Suprapubic skin (tissue), 4 donors: ENCODE measurements around the gene CCDC87. TPM values are rescaled to one million over a fixed set of nuclear protein-coding genes. Genes with fewer than 3 reads are reported as not detected.

ENCODE experiments used
- DNase-seq, 2 donors: peaks; one replicate each; pipeline ENCODE4 v3.0.0-alpha.2; 2019; ENCODE audit warnings: low spot score in 2 of 2
- H3K27ac ChIP-seq: fragments of 200-600 bp; sonication (generic); one replicate; pipeline ENCODE4 v1.5.1; 2019
- H3K27me3 ChIP-seq: fragments of 200-600 bp; sonication (generic); one replicate; pipeline ENCODE4 v1.5.1; 2019
- H3K36me3 ChIP-seq: fragments of 200-600 bp; sonication (generic); one replicate; pipeline ENCODE4 v1.5.1; 2019
- H3K4me1 ChIP-seq: fragments of 200-600 bp; sonication (generic); one replicate; pipeline ENCODE4 v1.5.1; 2019
- H3K4me3 ChIP-seq: fragments of 200-600 bp; sonication (generic); one replicate; pipeline ENCODE4 v1.5.1; 2019; ENCODE audit warnings: mild to moderate bottlenecking
- H3K9me3 ChIP-seq: fragments of 200-600 bp; sonication (generic); one replicate; pipeline ENCODE4 v1.5.1; 2019
- EP300 ChIP-seq: sonication (generic); formaldehyde crosslinking; IDR thresholded peaks from one replicate; pipeline ENCODE4 v1.6.1; 2017; ENCODE audit warnings: antibody characterized with exemption
- POLR2A ChIP-seq, 2 donors: fragments of 450-650 bp; IDR thresholded peaks; one replicate each; pipeline ENCODE4 v1.6.1; 2017; ENCODE audit warnings: antibody characterized with exemption in 2 of 2, mild to moderate bottlenecking in 2 of 2, moderate library complexity in 2 of 2
- POLR2AphosphoS5 ChIP-seq, 3 donors: sonication (generic); formaldehyde crosslinking; IDR thresholded peaks; one replicate each; pipeline ENCODE4 v1.6.1; 2017; ENCODE audit warnings: antibody characterized with exemption in 3 of 3
- WGBS: methylation state at CpG from one replicate; pipeline ENCODE4 v1.1.5; 2018; 5-methylcytosine and 5-hydroxymethylcytosine counted together
- total RNA-seq, 4 donors: library from RNA; depleted of rRNA; stranded (reverse); fragments of >200 nt; gene quantifications; one replicate each; pipeline ENCODE4 v1.1.0, GENCODE V29; 2016
- TF ChIP-seq, protein P1 (sequence below), 2 donors: fragments of 200-600 bp in 1 of 2; fragments of 450-650 bp in 1 of 2; sonication (generic) in 1 of 2; IDR thresholded peaks; one replicate each; pipeline ENCODE4 v1.5.1; 2016 to 2019; ENCODE audit warnings: antibody characterized with exemption in 2 of 2, mild to moderate bottlenecking in 1 of 2, moderate library complexity in 1 of 2

Gene CCDC87
- total RNA-seq, 4 donors from 2014 or later = 0.30 to 0.55 TPM; not detected in 2

- no peak for DNase-seq
- no peak for TF ChIP-seq EP300
- TF ChIP-seq POLR2AphosphoS5 (IDR thresholded peaks at IDR 0.05) = no peak
- no peak for TF ChIP-seq POLR2A (IDR thresholded peaks at IDR 0.05)
- TF ChIP-seq, protein P1, sequence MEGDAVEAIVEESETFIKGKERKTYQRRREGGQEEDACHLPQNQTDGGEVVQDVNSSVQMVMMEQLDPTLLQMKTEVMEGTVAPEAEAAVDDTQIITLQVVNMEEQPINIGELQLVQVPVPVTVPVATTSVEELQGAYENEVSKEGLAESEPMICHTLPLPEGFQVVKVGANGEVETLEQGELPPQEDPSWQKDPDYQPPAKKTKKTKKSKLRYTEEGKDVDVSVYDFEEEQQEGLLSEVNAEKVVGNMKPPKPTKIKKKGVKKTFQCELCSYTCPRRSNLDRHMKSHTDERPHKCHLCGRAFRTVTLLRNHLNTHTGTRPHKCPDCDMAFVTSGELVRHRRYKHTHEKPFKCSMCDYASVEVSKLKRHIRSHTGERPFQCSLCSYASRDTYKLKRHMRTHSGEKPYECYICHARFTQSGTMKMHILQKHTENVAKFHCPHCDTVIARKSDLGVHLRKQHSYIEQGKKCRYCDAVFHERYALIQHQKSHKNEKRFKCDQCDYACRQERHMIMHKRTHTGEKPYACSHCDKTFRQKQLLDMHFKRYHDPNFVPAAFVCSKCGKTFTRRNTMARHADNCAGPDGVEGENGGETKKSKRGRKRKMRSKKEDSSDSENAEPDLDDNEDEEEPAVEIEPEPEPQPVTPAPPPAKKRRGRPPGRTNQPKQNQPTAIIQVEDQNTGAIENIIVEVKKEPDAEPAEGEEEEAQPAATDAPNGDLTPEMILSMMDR (IDR thresholded peaks at IDR 0.05) = no peak
- H3K4me3 ChIP-seq = no peak overlapping the region
- H3K27me3 ChIP-seq = no peaks in the 10 kb centered on the region
- H3K36me3 ChIP-seq = peaks cover 64% of the 10 kb centered on the region
- H3K9me3 ChIP-seq = no peaks in the 10 kb centered on the region
- 87% methylated on average over 6 of the region's 16 CpGs for WGBS
- peaks cover 33% of the 10 kb centered on the region for H3K4me1 ChIP-seq
- no peak overlapping the region for H3K27ac ChIP-seq
Observed at GRCh38 chr11:66624450-66624849, 31.6 kb upstream of the CCDC87 start.

- H3K4me1 ChIP-seq = peaks cover 58% of the 10 kb centered on the region
- no peak for DNase-seq
- H3K4me3 ChIP-seq = peak overlapping the region; percentile 80
- TF ChIP-seq POLR2A (IDR thresholded peaks at IDR 0.05) (peak in 1 of 2 donors; percentile 29), EP300 (no peak)
- peaks cover 12% of the 10 kb centered on the region for H3K36me3 ChIP-seq
- no peaks in the 10 kb centered on the region for H3K9me3 ChIP-seq
- 31% methylated on average over 4 of the region's 4 CpGs for WGBS
- H3K27ac ChIP-seq = peak overlapping the region; percentile 94
- H3K27me3 ChIP-seq = no peaks in the 10 kb centered on the region
Observed at GRCh38 chr11:66619080-66619554, 26.3 kb upstream of the CCDC87 start.

- no peaks in the 10 kb centered on the region for H3K36me3 ChIP-seq
- H3K4me3 ChIP-seq = peak overlapping the region; percentile 80
- TF ChIP-seq EP300 (no peak), POLR2AphosphoS5 (IDR thresholded peaks at IDR 0.05) (no peak), POLR2A (IDR thresholded peaks at IDR 0.05) (no peak)
- TF ChIP-seq, protein P1 (IDR thresholded peaks at IDR 0.05) = no peak
- peak; percentile 91 for DNase-seq
- WGBS = 0% methylated on average over 36 of the region's 38 CpGs
- peak overlapping the region; percentile 94 for H3K27ac ChIP-seq
- no peaks in the 10 kb centered on the region for H3K27me3 ChIP-seq
- H3K9me3 ChIP-seq = no peaks in the 10 kb centered on the region
- H3K4me1 ChIP-seq = peaks cover 47% of the 10 kb centered on the region
Observed at GRCh38 chr11:66617155-66617834, 24.4 kb upstream of the CCDC87 start.

DNA sequence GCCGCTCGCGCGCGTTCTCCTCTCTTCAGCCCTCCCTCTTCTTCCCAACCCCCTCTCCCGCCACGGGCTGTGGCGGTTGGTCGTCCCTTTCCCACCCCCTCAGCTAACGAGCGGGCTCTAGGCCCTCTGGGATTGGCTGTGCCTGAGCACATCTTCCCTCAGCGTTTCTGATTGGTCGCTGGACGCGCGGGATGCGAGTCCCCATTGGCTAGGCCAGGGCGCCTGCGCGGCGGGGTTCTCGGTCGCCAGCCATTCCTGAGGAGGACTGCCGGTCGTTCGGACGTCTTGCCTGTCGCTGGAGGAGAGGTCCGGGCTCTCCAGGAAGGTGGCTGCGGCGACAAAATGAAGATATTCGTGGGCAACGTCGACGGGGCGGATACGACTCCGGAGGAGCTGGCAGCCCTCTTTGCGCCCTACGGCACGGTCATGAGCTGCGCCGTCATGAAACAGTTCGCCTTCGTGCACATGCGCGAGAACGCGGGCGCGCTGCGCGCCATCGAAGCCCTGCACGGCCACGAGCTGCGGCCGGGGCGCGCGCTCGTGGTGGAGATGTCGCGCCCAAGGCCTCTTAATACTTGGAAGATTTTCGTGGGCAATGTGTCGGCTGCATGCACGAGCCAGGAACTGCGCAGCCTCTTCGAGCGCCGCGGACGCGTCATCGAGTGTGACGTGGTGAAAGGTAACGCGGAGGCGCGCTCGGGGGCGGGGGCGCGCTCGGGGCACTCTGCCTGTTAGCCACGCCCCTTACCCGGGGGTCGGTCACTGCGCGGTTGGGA, 23.7 kb upstream of the CCDC87 start, which contains the start of gene RBM14:
Gene RBM14 (plus strand): TSS at position 252 of the 776 bp plus-strand sequence. CDS start 91 bp downstream, at position 343.
- WGBS = 1% methylated on average over 23 of the region's 90 CpGs
- H3K36me3 ChIP-seq = no peaks in the 10 kb centered on the region
- peaks cover 43% of the 10 kb centered on the region for H3K4me1 ChIP-seq

GRCh38 chr11:66614073-66614472, 21.2 kb upstream of the CCDC87 start:
- 90% methylated on average over 13 of the region's 13 CpGs for WGBS
- no peak for DNase-seq
- no peaks in the 10 kb centered on the region for H3K27me3 ChIP-seq
- H3K27ac ChIP-seq = no peak overlapping the region
- H3K4me1 ChIP-seq = peaks cover 23% of the 10 kb centered on the region
- no peaks in the 10 kb centered on the region for H3K36me3 ChIP-seq
- TF ChIP-seq POLR2AphosphoS5 (IDR thresholded peaks at IDR 0.05) = no peak
- TF ChIP-seq, protein P1 (IDR thresholded peaks at IDR 0.05) = no peak
- H3K4me3 ChIP-seq = no peak overlapping the region
- no peaks in the 10 kb centered on the region for H3K9me3 ChIP-seq

More for the DNA sequence above, 23.7 kb upstream of the CCDC87 start, which contains the start of gene RBM14:
- peak; percentile 99 to 100 for DNase-seq
- Histone ChIP-seq H3K27ac (peak within 1 kb of the TSS; percentile 94), H3K27me3 (no peaks in the 10 kb centered on the region), H3K9me3 (no peaks in the 10 kb centered on the region), H3K4me3 (peak within 1 kb of the TSS; percentile 80)
- TF ChIP-seq POLR2A (IDR thresholded peaks at IDR 0.05) (peak; percentile 95 to 99), EP300 (no peak), POLR2AphosphoS5 (IDR thresholded peaks at IDR 0.05) (peak; percentile 97 to 98 (median 98))
- TF ChIP-seq, protein P1 (IDR thresholded peaks at IDR 0.05) = no peak
